SJSA1 (cell line): Measurements from ENCODE around the gene KCNJ12. TPM values are rescaled to one million over a fixed set of nuclear protein-coding genes. Genes with fewer than 3 reads are reported as not detected.

Experiments used
- DNase-seq, 2 experiments: peaks; one replicate each; pipeline ENCODE4 v3.0.0-alpha.2; 2015 to 2020; ENCODE audit warnings: low spot score in 2 of 2, low read depth in 1 of 2
- H3K27ac ChIP-seq: fragments of 250-450 bp; sonication (Bioruptor Pico); 2 replicates; pipeline ENCODE4 v1.5.1; 2020; ENCODE audit warnings: mild to moderate bottlenecking, moderate library complexity
- H3K27me3 ChIP-seq: fragments of 250-450 bp; sonication (Bioruptor Pico); replicated peaks from 2 replicates; pipeline ENCODE4 v1.5.1; 2020; ENCODE audit warnings: mild to moderate bottlenecking, moderate library complexity
- H3K36me3 ChIP-seq: fragments of 250-450 bp; sonication (Bioruptor Pico); 2 replicates; pipeline ENCODE4 v1.5.1; 2020; ENCODE audit warnings: mild to moderate bottlenecking
- H3K4me1 ChIP-seq: fragments of 250-450 bp; sonication (Bioruptor Pico); replicated peaks from 2 replicates; pipeline ENCODE4 v1.6.1; 2021; ENCODE audit warnings: mild to moderate bottlenecking
- H3K4me3 ChIP-seq: fragments of 250-450 bp; sonication (Bioruptor Pico); 2 replicates; pipeline ENCODE4 v1.5.1; 2020; ENCODE audit warnings: mild to moderate bottlenecking
- H3K9me3 ChIP-seq: fragments of 250-450 bp; sonication (Bioruptor Pico); replicated peaks from 2 replicates; pipeline ENCODE4 v1.5.1; 2020; ENCODE audit warnings: mild to moderate bottlenecking
- total RNA-seq: library from RNA; depleted of rRNA; stranded (reverse); fragments of >200 nt; shearing (Covaris generic); gene quantifications from 2 replicates; pipeline ENCODE4 v1.2.3, GENCODE V29; 2014

KCNJ12 gene
- total RNA-seq, 1 experiment from 2014 or later, result not detected

GRCh38 chr17:21355586-21355985 lies 20.6 kb upstream of the KCNJ12 start:
- Histone ChIP-seq H3K4me3 (no peak overlapping the region), H3K27me3 (no peaks in the 10 kb centered on the region), H3K4me1 (no peaks in the 10 kb centered on the region), H3K9me3 (no peaks in the 10 kb centered on the region), H3K36me3 (no peaks in the 10 kb centered on the region), H3K27ac (no peak overlapping the region)
- no peak for DNase-seq

- H3K36me3 ChIP-seq, result no peaks in the 10 kb centered on the region
- H3K27ac ChIP-seq, result no peak overlapping the region
- H3K9me3 ChIP-seq, result no peaks in the 10 kb centered on the region
- H3K27me3 ChIP-seq, result no peaks in the 10 kb centered on the region
- no peaks in the 10 kb centered on the region for H3K4me1 ChIP-seq
- no peak overlapping the region for H3K4me3 ChIP-seq
- no peak for DNase-seq
These were observed 19.5 kb upstream of the KCNJ12 start for GRCh38 chr17:21356537-21357127.

- no peaks in the 10 kb centered on the region for H3K36me3 ChIP-seq
- no peaks in the 10 kb centered on the region for H3K9me3 ChIP-seq
- H3K4me1 ChIP-seq, result no peaks in the 10 kb centered on the region
- no peak overlapping the region for H3K4me3 ChIP-seq
- H3K27ac ChIP-seq, result no peak overlapping the region
- no peaks in the 10 kb centered on the region for H3K27me3 ChIP-seq
- DNase-seq, result no peak
These were observed 18.9 kb upstream of the KCNJ12 start for GRCh38 chr17:21357281-21357680.

- no peak overlapping the region for H3K27ac ChIP-seq
- DNase-seq, result no peak
These were observed 18.2 kb upstream of the KCNJ12 start for GRCh38 chr17:21357696-21358656.

GRCh38 chr17:21358682-21359482 lies 17.3 kb upstream of the KCNJ12 start:
- DNase-seq, result no peak
- no peaks in the 10 kb centered on the region for H3K36me3 ChIP-seq
- no peaks in the 10 kb centered on the region for H3K27me3 ChIP-seq
- H3K9me3 ChIP-seq, result no peaks in the 10 kb centered on the region
- H3K4me3 ChIP-seq, result no peak overlapping the region
- H3K27ac ChIP-seq, result no peak overlapping the region
- no peaks in the 10 kb centered on the region for H3K4me1 ChIP-seq

More at GRCh38 chr17:21357696-21358656, 18.2 kb upstream of the KCNJ12 start:
- Histone ChIP-seq H3K4me3 (no peak overlapping the region), H3K9me3 (no peaks in the 10 kb centered on the region), H3K27me3 (no peaks in the 10 kb centered on the region), H3K36me3 (no peaks in the 10 kb centered on the region), H3K4me1 (no peaks in the 10 kb centered on the region)

GRCh38 chr17:21359483-21359840 lies 16.7 kb upstream of the KCNJ12 start:
- DNase-seq, result no peak
- no peaks in the 10 kb centered on the region for H3K4me1 ChIP-seq
- no peaks in the 10 kb centered on the region for H3K27me3 ChIP-seq
- no peak overlapping the region for H3K4me3 ChIP-seq
- H3K9me3 ChIP-seq, result no peaks in the 10 kb centered on the region
- H3K27ac ChIP-seq, result no peak overlapping the region
- no peaks in the 10 kb centered on the region for H3K36me3 ChIP-seq

- H3K27me3 ChIP-seq, result no peaks in the 10 kb centered on the region
- H3K4me3 ChIP-seq, result no peak overlapping the region
- no peaks in the 10 kb centered on the region for H3K9me3 ChIP-seq
- H3K4me1 ChIP-seq, result no peaks in the 10 kb centered on the region
- H3K27ac ChIP-seq, result no peak overlapping the region
- no peaks in the 10 kb centered on the region for H3K36me3 ChIP-seq
- no peak for DNase-seq
These were observed 16.1 kb upstream of the KCNJ12 start for GRCh38 chr17:21360048-21360447.

GRCh38 chr17:21361020-21361809 lies 14.9 kb upstream of the KCNJ12 start:
- H3K27ac ChIP-seq, result no peak overlapping the region
- H3K27me3 ChIP-seq, result no peaks in the 10 kb centered on the region
- H3K9me3 ChIP-seq, result no peaks in the 10 kb centered on the region
- H3K4me3 ChIP-seq, result no peak overlapping the region
- no peak for DNase-seq
- no peaks in the 10 kb centered on the region for H3K36me3 ChIP-seq
- H3K4me1 ChIP-seq, result no peaks in the 10 kb centered on the region

- no peak for DNase-seq
- Histone ChIP-seq H3K9me3 (no peaks in the 10 kb centered on the region), H3K4me1 (no peaks in the 10 kb centered on the region), H3K36me3 (no peaks in the 10 kb centered on the region), H3K27ac (no peak overlapping the region), H3K27me3 (no peaks in the 10 kb centered on the region), H3K4me3 (no peak overlapping the region)
These were observed 13.7 kb upstream of the KCNJ12 start for GRCh38 chr17:21362331-21362931.

GRCh38 chr17:21363776-21364642 lies 12.1 kb upstream of the KCNJ12 start:
- Histone ChIP-seq H3K4me3 (no peak overlapping the region), H3K27ac (no peak overlapping the region), H3K9me3 (no peaks in the 10 kb centered on the region), H3K27me3 (no peaks in the 10 kb centered on the region), H3K36me3 (no peaks in the 10 kb centered on the region), H3K4me1 (no peaks in the 10 kb centered on the region)
- no peak for DNase-seq

- no peak overlapping the region for H3K4me3 ChIP-seq
These were observed 11.1 kb upstream of the KCNJ12 start for GRCh38 chr17:21365016-21365415.

GRCh38 chr17:21368545-21369246 lies 7.5 kb upstream of the KCNJ12 start:
- no peak overlapping the region for H3K4me3 ChIP-seq
- no peaks in the 10 kb centered on the region for H3K27me3 ChIP-seq
- no peak overlapping the region for H3K27ac ChIP-seq
- H3K9me3 ChIP-seq, result no peaks in the 10 kb centered on the region
- DNase-seq, result no peak
- no peaks in the 10 kb centered on the region for H3K36me3 ChIP-seq
- no peaks in the 10 kb centered on the region for H3K4me1 ChIP-seq

More at GRCh38 chr17:21365016-21365415, 11.1 kb upstream of the KCNJ12 start:
- Histone ChIP-seq H3K27me3 (no peaks in the 10 kb centered on the region), H3K4me1 (no peaks in the 10 kb centered on the region), H3K36me3 (no peaks in the 10 kb centered on the region), H3K27ac (no peak overlapping the region), H3K9me3 (no peaks in the 10 kb centered on the region)
- no peak for DNase-seq
